Memory B cell (primary cell): Measurements from ENCODE around the gene MARK3.
A peak's percentile ranks its signal among the peaks of the same experiment; 100 is the strongest.

Experiments used
- ATAC-seq: fragments of 150-1000 bp; cut with Tn5 transposase; 2 replicates; pipeline ENCODE4 v1.10.0; 2021; ENCODE audit warnings: low read depth, mild to moderate bottlenecking, moderate library complexity
- DNase-seq, 2 donors: peaks; one replicate each; pipeline ENCODE4 v3.0.0; 2022; ENCODE audit warnings: low spot score in 2 of 2
- H3K27ac Mint-ChIP-seq: one replicate; pipeline ENCODE4 v1.8.0; 2022; ENCODE audit warnings: mild to moderate bottlenecking, moderate library complexity, mixed read lengths
- H3K27me3 Mint-ChIP-seq: one replicate; pipeline ENCODE4 v1.8.0; 2022; ENCODE audit warnings: mixed read lengths
- H3K36me3 Mint-ChIP-seq: one replicate; pipeline ENCODE4 v1.8.0; 2022; ENCODE audit warnings: mild to moderate bottlenecking, mixed read lengths
- H3K4me1 Mint-ChIP-seq: one replicate; pipeline ENCODE4 v1.8.0; 2022; ENCODE audit warnings: mixed read lengths
- H3K4me3 Mint-ChIP-seq: one replicate; pipeline ENCODE4 v1.8.0; 2022; ENCODE audit warnings: mild to moderate bottlenecking, moderate library complexity, mixed read lengths
- H3K9me3 Mint-ChIP-seq: one replicate; pipeline ENCODE4 v1.8.0; 2022; ENCODE audit warnings: mixed read lengths

The MARK3 gene

GRCh38 chr14:103378038-103378854 is 7.0 kb upstream of the MARK3 start:
- ATAC-seq (no peak), DNase-seq (no peak)
- Mint-ChIP-seq H3K36me3 (no peaks in the 10 kb centered on the region), H3K27me3 (peaks cover 11% of the 10 kb centered on the region), H3K9me3 (no peaks in the 10 kb centered on the region), H3K4me1 (no peaks in the 10 kb centered on the region), H3K27ac (no peak overlapping the region), H3K4me3 (no peak overlapping the region)

DNA sequence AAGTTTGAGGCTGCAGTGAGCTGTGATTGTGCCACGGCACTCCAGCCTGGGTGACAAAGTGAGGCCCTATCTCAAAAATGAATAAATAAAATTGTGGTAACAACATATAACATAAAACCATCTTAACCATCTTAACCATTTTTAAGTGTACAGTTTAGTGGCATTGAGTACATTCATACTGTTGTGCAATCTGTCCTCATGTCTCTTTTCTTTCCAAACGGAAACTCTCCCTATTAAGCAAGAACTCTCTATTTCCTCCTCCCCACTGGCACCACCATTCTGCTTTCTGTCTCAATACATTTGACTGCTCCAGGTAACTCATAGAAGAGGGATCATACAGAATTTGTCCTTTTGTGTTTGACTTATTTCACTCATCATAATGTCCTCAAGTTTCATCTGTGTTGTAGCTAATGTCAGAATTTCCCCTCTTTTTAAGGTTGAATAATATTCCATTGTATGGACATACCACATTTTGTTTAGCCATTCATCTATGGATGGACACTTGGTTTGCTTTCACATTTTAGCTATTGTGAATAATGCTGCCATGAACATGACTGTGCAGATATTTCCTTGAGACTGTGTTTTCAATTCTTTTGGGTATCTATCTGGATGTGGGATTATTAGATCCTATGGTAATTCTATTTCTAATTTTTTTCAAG is 4.4 kb upstream of the MARK3 start:
- no peak for ATAC-seq
- Mint-ChIP-seq H3K4me1 (no peaks in the 10 kb centered on the region), H3K9me3 (no peaks in the 10 kb centered on the region), H3K27me3 (peaks cover 12% of the 10 kb centered on the region), H3K4me3 (no peak overlapping the region), H3K27ac (no peak overlapping the region), H3K36me3 (no peaks in the 10 kb centered on the region)
- DNase-seq: no peak

DNA sequence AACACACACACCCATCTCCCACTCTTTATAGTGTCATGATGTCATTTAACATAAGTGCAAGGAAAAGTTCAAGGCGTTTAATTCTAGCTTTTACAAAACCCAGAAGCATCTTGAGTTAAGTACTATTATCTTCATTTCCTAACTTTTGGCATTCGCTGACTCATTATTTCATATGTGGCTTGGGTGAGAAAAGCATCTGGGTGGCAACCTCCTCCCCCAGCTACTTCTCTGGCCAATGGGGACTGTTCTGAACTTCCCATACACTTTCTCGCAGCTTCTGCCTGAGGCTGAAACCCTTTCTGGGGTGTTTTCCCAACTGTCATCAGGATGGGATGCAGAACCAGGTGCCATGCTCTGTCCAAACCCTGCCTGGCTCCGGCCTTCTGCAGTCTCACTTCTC is 2.8 kb upstream of the MARK3 start:
- Mint-ChIP-seq H3K27me3 (peaks cover 12% of the 10 kb centered on the region), H3K9me3 (no peaks in the 10 kb centered on the region), H3K36me3 (no peaks in the 10 kb centered on the region), H3K4me3 (no peak overlapping the region), H3K4me1 (peaks cover 3% of the 10 kb centered on the region), H3K27ac (no peak overlapping the region)
- DNase-seq (no peak), ATAC-seq (no peak)

DNA sequence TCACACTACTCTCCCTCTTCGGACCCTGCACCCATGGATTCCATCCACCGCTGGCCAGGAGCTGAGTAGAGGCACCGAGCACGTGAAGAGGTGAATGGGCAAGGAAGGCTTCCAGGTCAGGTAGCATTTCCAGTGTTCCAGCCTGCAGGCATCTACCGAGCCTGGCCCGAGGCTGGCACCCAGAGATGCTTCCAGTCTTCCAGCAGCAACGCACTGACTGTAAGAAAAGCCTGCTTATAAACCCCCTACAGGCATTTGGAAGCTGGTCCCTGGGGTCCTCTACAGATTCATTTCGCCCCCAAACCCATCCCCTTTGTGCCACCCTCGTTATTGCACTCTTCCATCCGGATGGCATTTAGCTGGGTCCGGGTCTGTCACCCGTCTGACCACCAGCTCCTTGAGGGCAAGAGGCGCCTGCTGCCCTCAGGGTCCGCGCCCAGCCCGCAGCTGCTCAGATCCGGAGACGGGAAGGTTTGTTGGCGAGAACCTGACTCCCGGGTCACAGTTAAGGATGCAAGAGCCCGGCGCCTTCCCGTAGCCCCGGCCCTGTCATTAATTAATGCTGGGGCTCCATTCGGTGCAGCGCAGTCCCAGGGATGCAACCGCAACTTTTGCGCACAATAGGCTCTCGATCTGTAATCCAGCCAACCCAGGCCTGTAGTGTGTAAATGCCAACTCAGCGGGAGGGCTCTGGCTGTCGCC is 614 bp upstream of the MARK3 start:
- no peaks in the 10 kb centered on the region for H3K9me3 Mint-ChIP-seq
- H3K27ac Mint-ChIP-seq: peak overlapping the region; percentile 93
- ATAC-seq (no peak), DNase-seq (peak in 1 of 2 donors; percentile 5)
- H3K4me1 Mint-ChIP-seq: peaks cover 15% of the 10 kb centered on the region
- peak overlapping the region; percentile 96 for H3K4me3 Mint-ChIP-seq
- H3K36me3 Mint-ChIP-seq: no peaks in the 10 kb centered on the region
- H3K27me3 Mint-ChIP-seq: peaks cover 9% of the 10 kb centered on the region

DNA sequence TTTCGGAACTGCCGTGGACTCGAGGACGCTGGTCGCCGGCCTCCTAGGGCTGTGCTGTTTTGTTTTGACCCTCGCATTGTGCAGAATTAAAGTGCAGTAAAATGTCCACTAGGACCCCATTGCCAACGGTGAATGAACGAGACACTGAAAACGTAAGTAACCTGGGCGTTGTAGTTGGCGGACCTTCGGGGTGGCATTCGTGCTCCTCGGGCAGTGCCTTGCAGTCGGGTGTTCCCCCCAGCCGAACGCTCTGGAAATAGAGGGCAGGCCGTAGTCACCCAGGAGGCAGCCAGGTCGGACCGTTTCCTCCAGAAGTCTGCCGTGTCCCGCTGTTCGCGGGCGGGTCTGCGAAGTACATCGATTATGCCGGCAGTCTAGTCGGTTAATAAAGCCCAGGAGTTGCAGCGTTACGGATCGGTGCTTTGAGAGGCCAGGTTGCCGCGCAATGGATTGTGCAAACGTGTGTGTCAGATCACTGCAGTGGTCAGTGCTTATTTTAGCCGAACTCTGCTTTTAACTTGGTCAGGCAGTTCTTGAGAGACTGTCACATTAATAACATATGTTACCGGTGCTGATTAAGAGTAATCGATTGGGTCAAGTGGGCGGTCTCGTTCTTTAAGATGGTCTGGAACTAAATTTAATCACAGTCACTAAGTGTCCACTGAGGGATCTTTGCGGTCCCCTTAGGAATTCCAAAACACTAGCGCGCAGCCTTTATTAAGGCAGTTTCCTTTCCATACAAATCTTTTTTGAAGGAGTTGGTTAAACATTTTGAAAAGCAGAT is 906 bp downstream of the MARK3 start:
- no peaks in the 10 kb centered on the region for H3K9me3 Mint-ChIP-seq
- H3K27ac Mint-ChIP-seq: peak overlapping the region; percentile 93
- H3K4me3 Mint-ChIP-seq: peak overlapping the region; percentile 96
- no peak for ATAC-seq
- H3K27me3 Mint-ChIP-seq: peaks cover 8% of the 10 kb centered on the region
- DNase-seq: peak in 1 of 2 donors; percentile 5
- no peaks in the 10 kb centered on the region for H3K36me3 Mint-ChIP-seq
- peaks cover 15% of the 10 kb centered on the region for H3K4me1 Mint-ChIP-seq

DNA sequence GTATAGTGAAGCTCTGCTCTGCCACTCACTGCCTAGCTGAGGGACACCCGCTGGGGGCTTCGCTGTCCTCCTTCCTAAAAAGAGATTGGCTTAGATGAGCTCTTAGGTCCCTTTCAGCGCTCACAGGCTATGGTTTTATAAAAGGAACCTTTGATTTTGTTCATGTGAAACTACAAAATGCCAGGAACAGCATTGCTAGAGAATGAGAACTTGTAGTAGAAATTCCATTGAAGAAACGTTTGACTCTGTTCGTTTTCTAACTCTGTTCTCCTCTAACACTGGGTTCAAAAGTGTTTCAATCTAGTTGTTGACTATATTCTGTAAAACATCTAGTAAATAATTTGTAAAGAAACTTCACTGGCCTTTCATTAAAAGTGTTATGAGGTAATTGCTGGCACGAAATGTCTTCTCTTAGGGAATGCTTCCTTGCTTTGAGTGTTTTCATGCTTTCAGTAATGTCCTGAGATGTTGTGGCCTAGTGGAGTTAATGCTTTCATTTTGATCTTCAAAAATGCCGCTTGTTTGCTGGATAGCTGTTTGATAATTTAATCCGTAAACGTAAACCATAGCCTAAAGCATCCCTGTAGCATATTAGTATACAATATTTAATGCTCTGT is 1.6 kb downstream of the MARK3 start:
- peak overlapping the region; percentile 96 for H3K4me3 Mint-ChIP-seq
- H3K9me3 Mint-ChIP-seq: no peaks in the 10 kb centered on the region
- DNase-seq: no peak
- ATAC-seq: no peak
- H3K27me3 Mint-ChIP-seq: peaks cover 6% of the 10 kb centered on the region
- H3K27ac Mint-ChIP-seq: peak overlapping the region; percentile 81
- peaks cover 15% of the 10 kb centered on the region for H3K4me1 Mint-ChIP-seq
- H3K36me3 Mint-ChIP-seq: no peaks in the 10 kb centered on the region

- no peak overlapping the region for H3K4me3 Mint-ChIP-seq
- no peak overlapping the region for H3K27ac Mint-ChIP-seq
- peaks cover 2% of the 10 kb centered on the region for H3K27me3 Mint-ChIP-seq
- DNase-seq: no peak
- peaks cover 17% of the 10 kb centered on the region for H3K4me1 Mint-ChIP-seq
- H3K36me3 Mint-ChIP-seq: no peaks in the 10 kb centered on the region
- H3K9me3 Mint-ChIP-seq: no peaks in the 10 kb centered on the region
- ATAC-seq: no peak
Measured at GRCh38 chr14:103388664-103389063, 3.4 kb downstream of the MARK3 start.

DNA sequence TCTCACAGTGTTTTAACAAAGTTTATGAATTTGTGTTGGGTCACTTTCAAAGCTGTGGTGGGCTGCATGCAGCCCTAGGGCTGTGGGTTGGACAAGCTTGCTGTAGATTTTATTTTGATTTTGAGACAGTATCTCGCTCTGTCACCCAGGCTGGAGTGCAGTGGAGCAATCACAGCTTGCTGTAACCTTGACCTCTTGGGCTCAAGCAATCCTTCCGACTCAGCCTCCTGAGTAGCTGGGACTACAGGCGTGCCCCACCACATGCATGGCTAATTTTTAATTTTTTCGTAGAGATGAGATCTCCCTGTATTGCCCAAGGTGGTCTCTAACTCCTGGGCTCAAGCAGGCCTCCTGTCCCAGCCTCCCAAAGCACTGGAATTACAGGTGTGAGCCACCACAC is 5.4 kb downstream of the MARK3 start:
- Mint-ChIP-seq H3K27ac (no peak overlapping the region), H3K4me1 (peaks cover 29% of the 10 kb centered on the region), H3K9me3 (no peaks in the 10 kb centered on the region), H3K4me3 (no peak overlapping the region), H3K36me3 (no peaks in the 10 kb centered on the region), H3K27me3 (no peaks in the 10 kb centered on the region)
- DNase-seq (no peak), ATAC-seq (no peak)

GRCh38 chr14:103391048-103391447 is 5.8 kb downstream of the MARK3 start:
- H3K9me3 Mint-ChIP-seq: no peaks in the 10 kb centered on the region
- H3K27ac Mint-ChIP-seq: no peak overlapping the region

DNA sequence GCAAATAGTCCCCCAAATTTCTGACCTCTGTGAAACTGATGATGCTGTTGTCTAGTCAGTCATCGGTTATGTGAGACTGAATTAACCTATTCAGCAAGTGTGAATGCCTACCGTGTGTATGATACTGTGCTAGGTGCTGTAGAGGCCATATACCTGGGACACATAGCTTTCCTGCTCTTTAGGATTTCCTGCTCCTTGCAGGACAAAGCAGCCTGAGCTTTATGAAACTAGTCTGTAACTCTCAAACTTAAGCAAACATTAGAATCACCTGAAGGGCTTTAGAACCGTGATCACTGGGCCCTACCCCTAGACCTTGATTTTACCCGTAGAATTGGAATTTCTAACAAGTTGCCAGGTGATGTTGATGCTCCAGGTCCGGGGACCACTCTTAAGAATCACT is 6.9 kb downstream of the MARK3 start:
- Mint-ChIP-seq H3K27me3 (no peaks in the 10 kb centered on the region), H3K4me1 (peaks cover 37% of the 10 kb centered on the region), H3K27ac (no peak overlapping the region), H3K36me3 (no peaks in the 10 kb centered on the region), H3K9me3 (no peaks in the 10 kb centered on the region), H3K4me3 (no peak overlapping the region)
- no peak for DNase-seq
- ATAC-seq: no peak

More at GRCh38 chr14:103391048-103391447, 5.8 kb downstream of the MARK3 start:
- ATAC-seq (peak; percentile 89), DNase-seq (peak; percentile 41)
- Mint-ChIP-seq H3K36me3 (no peaks in the 10 kb centered on the region), H3K4me3 (no peak overlapping the region), H3K27me3 (no peaks in the 10 kb centered on the region), H3K4me1 (peaks cover 33% of the 10 kb centered on the region)

GRCh38 chr14:103392572-103392971 is 7.4 kb downstream of the MARK3 start:
- Mint-ChIP-seq H3K36me3 (no peaks in the 10 kb centered on the region), H3K4me3 (no peak overlapping the region), H3K27ac (no peak overlapping the region), H3K27me3 (no peaks in the 10 kb centered on the region), H3K9me3 (no peaks in the 10 kb centered on the region), H3K4me1 (peaks cover 36% of the 10 kb centered on the region)
- ATAC-seq: no peak
- DNase-seq: no peak

DNA sequence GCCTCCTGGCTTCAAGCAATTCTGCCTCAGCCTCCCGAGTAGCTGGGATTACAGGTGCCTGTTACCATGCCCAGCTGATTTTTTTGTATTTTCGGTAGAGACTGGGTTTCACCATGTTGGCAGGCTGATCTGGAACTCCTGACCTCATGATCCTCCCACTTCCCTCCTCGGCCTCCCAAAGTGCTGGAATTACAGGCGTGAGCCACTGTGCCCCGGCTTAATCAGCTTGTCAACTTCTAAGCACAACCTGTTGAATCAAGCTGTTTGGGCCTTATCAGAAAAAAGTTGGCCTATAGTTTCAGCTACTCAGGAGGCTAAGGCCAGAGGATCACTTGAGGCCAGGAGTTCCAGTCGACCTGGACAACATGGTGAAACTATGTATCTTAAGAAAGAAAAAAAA is 7.9 kb downstream of the MARK3 start:
- peak overlapping the region; percentile 53 for H3K27ac Mint-ChIP-seq
- no peaks in the 10 kb centered on the region for H3K9me3 Mint-ChIP-seq
- ATAC-seq: no peak
- H3K4me1 Mint-ChIP-seq: peaks cover 36% of the 10 kb centered on the region
- no peaks in the 10 kb centered on the region for H3K36me3 Mint-ChIP-seq
- no peaks in the 10 kb centered on the region for H3K27me3 Mint-ChIP-seq
- no peak for DNase-seq
- H3K4me3 Mint-ChIP-seq: no peak overlapping the region
